ENCODE results near the gene PSORS1C2.
"Not testable (repeated sequence)": the region's sequence is repeated elsewhere in the genome, so short reads cannot be mapped to it uniquely, and the experiment has no call there.

The PSORS1C2 gene

GRCh38 chr6:31171931-31172905, 33.4 kb upstream of the PSORS1C2 start:
- no peak for DNase-seq (ENCODE audit: low read depth)
- H3K4me3 ChIP-seq (ENCODE audit: control insufficient read depth, low read depth, low read length), result no peak overlapping the region
- no peak for TF ChIP-seq CTCF (conservative IDR thresholded peaks at IDR 0.05; ENCODE audit: control insufficient read depth, insufficient read depth, low read depth, low read length)

- H3K4me3 ChIP-seq (ENCODE audit: control insufficient read depth, low read depth, low read length), result no peak overlapping the region
- no peak for TF ChIP-seq CTCF (conservative IDR thresholded peaks at IDR 0.05; ENCODE audit: control insufficient read depth, insufficient read depth, low read depth, low read length)
- no peak for DNase-seq (ENCODE audit: low read depth)
Observed at GRCh38 chr6:31170987-31171671, 32.3 kb upstream of the PSORS1C2 start.

- no peak for TF ChIP-seq CTCF (conservative IDR thresholded peaks at IDR 0.05; ENCODE audit: control insufficient read depth, insufficient read depth, low read depth, low read length)
- no peak for DNase-seq (ENCODE audit: low read depth)
- H3K4me3 ChIP-seq (ENCODE audit: control insufficient read depth, low read depth, low read length), result no peak within 1 kb of the TSS
Observed at GRCh38 chr6:31170600-31170881, 31.7 kb upstream of the PSORS1C2 start, which contains the start of gene POU5F1. Gene POU5F1 (minus strand): TSS chr6:31170682. CDS start chr6:31170620, 62 bp downstream.

- not testable (repeated sequence) for DNase-seq (ENCODE audit: low read depth); H3K4me3 ChIP-seq (ENCODE audit: control insufficient read depth, low read depth, low read length)
Observed at GRCh38 chr6:31169858-31170599, 31.2 kb upstream of the PSORS1C2 start.

GRCh38 chr6:31169123-31169857, 30.4 kb upstream of the PSORS1C2 start:
- no peak for DNase-seq (ENCODE audit: low read depth)
- no peak overlapping the region for H3K4me3 ChIP-seq (ENCODE audit: control insufficient read depth, low read depth, low read length)
- no peak for TF ChIP-seq CTCF (conservative IDR thresholded peaks at IDR 0.05; ENCODE audit: control insufficient read depth, insufficient read depth, low read depth, low read length)

- no peak overlapping the region for H3K4me3 ChIP-seq (ENCODE audit: control insufficient read depth, low read depth, low read length)
- no peak for DNase-seq (ENCODE audit: low read depth)
- TF ChIP-seq CTCF (conservative IDR thresholded peaks at IDR 0.05; ENCODE audit: control insufficient read depth, insufficient read depth, low read depth, low read length), result no peak
Observed at GRCh38 chr6:31168606-31169005, 29.7 kb upstream of the PSORS1C2 start.

Data from fibroblast of mammary gland (primary cell).